HG03469 (cell line): Measurements from ENCODE around the gene LPP.

Source experiments
- ATAC-seq: cut with Tn5 transposase; IDR thresholded peaks from one replicate; pipeline ENCODE4 v1.9.1; 2021; ENCODE audit warnings: mild to moderate bottlenecking, moderate library complexity, moderate number of reproducible peaks; ENCODE audit not compliant: unreplicated experiment

LPP gene

DNA sequence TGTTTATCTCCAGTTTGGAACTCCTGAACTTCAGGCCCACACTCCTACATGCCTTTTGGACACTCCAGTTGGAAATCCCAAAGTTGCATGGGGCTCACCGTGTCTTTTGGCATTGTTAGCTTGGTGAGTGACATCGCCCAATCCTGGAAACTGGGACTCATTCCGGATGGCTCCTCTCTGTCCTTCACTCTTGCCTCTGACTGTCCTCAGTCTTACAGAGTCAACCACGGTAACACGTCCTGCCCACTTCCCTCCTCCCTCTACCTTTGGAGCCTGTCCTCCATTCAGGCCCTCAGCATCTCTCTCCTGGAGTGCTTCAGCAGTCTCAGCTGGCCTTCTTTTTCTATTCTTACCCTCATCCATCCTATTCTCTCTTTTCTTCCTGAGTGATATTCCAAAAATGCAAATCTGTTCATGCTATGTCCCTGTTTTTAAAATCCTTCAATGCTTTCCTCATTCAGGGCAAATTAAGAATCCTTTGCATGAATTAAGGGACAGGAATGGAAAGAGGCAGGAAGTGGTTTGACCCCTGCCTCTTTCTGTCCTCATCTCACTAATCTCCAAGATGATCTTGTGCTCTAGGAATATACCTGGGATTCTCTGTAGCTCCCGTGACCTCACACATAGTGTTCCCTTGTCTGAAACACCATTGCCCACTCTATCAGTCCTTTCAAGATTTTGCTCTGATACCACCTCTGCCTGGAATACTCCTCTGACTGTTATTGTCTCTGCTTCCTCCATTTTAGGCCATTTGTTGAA, 42.5 kb downstream of the LPP start:
- no peak for ATAC-seq

DNA sequence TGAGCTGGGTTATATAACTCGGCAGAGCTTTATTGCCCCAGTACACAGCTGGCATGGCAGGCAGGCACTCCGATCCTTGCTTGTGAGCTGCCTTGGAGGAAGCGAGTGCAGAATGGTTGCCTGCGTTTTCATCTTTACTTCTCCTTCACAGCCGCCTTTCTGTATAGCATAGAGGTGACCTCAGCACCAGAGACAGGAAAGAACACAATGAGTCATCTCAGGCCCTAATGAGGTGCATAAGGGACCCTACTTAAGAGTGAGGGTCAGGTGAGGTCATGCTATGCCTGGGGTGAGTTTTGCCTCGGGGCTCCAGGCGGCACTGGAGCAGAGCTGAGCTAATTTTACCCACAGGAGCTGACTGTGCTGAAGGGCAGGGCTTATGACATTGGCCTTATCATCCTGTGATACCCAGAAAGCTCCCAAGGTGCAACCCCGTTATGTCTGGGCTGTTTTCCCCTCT, 43.5 kb downstream of the LPP start:
- ATAC-seq, result no peak

DNA sequence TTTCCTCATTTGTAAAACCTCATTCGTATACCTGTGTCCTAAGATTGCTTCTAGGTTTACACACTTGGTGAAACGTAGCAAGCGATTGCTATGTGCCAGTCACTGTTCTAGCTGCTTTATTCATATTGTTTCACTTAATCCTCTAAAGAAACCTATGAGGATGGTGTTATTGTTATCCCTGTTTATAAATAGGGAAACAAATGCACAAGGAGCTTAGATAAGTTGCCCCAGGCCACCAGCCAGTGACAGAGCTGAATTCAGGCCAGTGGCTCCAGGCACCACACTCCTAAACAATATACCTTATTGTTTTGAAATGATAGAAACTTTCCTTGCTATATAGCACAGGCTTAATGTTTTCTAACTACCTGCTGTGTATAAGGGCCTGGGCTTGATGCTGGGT, 44.0 kb downstream of the LPP start:
- ATAC-seq, result no peak

DNA sequence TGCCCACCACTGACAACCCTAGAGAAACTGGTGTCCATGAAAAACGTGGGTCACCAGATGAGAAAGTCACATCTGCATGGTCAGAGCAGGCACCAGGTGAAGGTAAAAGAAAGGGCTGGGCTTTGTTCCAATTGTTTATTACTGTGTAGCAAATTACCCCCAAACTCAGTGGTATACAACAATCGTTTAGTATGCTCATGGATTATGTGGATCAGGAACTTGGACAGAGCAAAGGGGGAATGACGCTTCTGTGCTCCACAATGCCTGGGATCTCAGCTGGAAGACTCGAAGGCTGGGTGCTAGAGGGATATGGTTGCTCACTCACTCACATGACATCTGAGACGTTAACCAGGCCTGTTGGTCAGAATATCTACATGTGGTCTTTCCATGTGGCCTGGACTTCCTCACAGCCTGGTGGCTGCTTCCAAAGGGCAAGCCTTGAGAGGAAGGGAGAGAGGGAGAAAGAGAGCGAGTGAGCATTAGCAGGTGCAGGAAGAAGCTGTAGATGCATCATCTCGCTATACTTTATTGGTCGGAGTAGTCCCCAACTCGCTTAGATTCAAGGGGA, 44.9 kb downstream of the LPP start:
- no peak for ATAC-seq

DNA sequence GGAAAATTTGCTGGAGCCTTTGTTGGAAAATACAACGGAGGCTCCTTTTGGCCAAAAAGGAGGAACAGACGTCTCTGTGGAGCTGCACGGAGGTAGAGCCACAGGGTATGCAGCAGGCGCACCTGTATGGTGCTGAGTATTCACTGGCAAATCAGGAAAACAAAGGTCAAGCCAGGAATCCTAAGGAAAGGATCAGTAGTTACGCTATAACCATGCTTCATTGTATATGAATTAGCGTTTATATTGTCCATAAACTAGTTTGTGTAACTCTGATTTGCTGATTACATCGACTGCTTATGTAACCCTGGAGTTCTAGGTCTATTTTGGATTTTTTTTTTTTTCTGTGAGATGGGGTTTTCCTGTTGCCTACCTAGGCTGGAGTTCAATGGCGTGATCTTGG, 45.4 kb downstream of the LPP start:
- no peak for ATAC-seq

DNA sequence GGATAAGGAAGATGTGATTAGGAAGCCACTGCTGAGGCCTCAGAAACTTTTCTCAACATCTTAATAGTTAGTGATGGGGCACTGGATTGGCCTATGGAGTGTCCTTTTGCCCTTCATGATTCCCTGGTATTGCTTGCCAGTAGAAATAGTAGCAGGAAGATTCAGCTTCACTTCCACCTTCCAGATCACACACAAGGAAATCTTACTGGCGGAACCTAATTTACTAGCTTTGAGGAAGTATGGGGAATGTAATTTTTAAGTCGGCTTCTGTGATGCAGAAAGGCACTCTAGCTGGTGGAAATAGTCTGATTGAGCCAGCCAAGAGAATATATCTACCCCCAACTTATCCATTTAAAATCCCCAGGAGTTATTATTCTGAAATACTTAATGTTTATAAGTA, 46.5 kb downstream of the LPP start:
- no peak for ATAC-seq

DNA sequence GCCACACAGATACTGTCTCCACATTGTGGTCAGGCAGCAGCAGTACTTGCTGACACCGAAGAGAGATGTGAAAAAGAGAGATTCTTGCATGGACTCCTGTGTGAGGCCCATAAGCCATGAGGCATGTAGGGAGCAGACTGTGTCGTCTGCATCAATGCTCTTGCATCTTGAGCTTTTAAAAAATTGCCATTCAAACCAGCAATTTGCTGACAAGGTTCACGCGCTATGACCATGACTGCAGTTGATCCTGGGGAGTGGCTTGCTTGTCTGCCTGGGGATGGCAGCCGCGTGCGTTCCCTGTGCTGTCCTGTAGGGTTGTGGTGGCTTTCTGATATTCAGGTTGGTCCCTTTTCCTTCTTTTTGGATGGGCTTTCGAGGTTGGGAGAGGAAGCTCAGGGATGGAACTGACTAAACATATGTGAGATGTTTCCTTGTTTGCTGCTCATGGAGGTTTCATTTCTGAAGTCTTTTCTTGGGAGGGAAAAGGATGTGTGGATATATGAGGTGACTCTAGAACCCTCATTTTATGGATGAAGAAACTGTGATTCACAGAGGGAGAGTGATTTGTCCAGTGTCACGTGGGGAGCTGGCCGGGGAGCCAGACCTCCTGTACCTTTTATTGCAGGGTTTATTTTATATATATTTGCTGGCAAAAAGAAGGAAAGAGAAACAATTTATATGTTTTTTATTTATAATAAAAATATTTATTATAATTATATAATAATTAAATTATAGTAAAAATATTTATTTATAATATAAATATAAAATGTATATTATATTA, 48.6 kb downstream of the LPP start:
- ATAC-seq, result no peak

DNA sequence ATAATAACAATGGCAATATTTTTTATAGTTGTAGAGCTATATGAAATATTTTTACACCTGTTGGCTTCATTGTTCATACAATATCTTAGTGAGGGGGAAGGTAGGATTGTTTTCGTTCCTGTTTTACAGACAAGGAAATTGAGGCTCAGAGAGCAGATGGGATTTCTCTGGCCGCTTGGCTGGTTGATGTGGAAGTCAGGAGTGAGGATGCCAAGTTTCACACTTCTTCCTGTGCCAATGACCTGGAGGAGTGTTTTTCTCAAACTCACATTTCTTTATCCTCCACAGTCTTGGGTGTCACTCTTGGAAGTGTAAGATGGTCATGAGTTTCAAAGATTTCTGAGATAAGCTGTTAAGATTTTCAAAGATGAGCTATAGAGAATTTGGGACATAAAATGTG, 50.6 kb downstream of the LPP start:
- no peak for ATAC-seq

DNA sequence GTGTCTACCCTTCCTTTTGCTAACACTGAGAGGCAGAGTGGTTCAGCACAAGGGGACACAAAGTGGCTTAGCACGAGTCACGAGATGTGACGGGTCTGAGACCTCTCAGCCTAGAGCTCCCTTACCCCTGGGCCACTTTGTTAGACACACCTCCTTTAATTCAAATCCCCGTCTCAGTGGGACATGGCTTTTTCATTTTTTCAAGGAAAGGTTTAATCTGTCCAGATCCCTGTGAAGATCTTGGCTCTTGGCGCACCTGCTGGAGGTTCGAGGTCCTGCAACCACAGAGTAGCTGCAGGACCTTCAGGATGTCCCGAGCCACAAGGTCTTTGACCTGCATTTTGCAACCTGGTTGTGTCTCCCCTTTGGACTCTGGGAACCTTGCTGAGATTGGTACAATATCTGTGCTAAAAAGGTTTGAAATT, 52.0 kb downstream of the LPP start:
- no peak for ATAC-seq

DNA sequence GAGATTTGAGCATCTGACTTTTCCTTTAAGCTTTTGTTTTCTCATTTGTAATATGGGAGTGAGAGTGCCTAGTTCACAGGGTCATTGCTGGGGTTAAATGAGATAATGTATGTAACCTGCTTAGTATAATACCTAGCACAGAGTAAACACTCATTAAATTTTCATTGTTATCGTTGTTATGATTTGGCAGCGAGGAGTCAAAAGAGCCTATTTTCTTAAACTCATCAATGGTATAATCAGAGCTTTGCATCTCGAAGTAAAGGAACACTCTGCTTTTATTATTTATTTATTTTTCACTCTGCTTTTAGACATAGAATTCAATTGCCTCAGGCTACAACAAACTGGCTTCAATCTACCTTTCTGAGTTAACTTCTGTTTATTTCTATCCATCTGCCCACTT, 52.8 kb downstream of the LPP start:
- no peak for ATAC-seq

DNA sequence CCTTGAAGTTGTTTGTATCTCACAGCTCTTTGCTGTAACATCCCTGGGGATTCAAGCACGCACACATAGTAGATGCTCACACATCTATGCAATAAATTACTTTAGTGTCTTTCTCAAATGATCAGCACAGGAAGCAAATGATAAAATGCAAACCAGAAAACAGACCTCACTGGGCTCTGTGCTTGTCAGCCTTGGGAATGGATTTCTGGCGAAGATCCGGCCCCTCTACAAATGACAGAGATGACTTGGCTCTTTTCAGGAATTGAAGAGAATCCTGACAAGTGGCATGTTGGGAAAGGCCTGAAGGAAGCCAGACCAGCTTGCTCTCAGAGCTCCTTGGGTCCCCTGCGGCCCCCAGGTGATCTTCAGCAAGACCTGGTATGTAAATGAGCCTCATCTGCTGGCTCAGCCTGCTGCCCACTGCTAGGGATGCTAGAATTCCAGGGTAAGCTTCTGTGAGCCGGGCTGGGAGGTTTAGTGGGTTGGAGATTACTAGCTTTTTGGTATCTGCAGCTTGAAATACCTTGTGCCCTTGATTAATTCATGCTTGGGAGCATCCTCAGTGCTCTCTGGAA, 54.1 kb downstream of the LPP start:
- no peak for ATAC-seq

DNA sequence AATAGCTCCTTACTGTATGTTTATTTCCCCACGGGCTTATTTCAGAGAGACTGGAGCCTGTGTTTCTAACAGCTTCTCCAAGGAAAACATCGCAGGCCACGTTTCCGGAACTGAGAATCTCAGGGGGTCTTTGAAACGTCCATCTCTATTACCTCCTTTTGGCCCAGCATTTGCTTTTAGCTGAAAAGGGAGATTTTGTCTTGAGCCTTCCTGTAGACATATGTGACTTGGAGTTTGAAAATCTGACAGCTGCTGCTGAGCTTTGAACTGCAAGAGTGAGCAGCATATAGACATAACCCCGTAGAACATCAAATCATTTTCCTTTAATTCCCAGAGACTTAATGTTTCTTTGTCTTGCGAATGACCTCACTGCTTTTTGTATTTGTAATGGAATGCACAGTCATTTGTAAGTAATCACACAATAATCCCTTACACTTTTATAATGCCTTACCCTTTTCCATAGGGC, 54.6 kb downstream of the LPP start:
- no peak for ATAC-seq

DNA sequence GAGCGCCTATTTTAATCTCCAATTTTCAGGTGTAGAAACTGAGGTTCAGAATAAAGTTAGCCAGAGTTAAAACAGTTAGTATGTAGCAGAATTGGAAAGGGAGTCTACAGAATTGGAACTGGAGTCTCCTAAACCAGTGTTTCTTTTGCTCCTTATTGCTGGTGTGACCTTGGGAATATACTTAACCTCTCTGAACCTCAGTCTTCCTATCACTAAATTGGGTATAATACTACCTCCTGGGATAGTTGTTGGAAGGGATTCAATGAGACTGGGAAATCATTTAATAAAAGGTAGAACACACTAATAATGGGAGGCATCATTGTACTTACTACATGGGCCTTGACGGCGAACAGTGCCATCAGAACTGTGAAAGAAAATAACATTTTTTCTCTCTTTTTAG, 55.1 kb downstream of the LPP start:
- no peak for ATAC-seq

DNA sequence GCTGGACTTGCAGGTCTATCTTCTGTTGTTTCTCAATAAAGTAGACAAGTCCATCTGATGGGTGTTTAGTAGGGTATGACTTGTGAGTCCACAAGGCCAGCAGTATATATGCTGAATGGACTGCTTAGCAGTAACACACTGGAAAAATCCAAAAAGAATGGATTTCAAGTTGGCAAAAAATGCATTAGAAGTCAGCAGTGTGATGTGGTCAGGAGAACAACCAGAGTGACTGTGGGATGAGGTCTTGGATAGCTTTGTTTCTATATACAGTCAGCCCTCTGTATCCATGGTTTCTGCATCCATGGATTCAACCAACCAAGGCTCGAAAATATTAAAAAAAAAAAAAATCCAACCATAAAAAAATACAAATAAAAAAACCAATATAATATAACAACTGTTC, 55.8 kb downstream of the LPP start:
- ATAC-seq, result no peak

DNA sequence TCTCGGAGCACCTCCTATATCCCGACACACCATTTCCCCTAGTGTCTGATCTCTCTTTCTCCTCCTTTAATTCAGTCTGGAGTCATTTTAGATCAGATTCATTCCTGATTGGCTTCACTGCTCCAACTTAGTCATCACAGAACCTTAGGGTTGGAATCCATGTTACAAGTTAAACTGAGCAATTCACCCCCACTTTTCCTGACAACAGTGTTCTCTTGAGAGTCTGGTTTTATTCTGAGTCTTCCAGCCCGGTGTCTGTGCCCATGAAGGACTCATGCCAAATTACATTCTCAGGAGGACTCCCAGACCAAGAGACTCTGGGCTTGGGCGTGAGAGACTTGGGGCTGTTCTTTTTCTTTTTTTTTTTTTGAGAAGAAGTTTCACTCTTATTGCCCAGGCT, 57.5 kb downstream of the LPP start:
- ATAC-seq, result no peak

DNA sequence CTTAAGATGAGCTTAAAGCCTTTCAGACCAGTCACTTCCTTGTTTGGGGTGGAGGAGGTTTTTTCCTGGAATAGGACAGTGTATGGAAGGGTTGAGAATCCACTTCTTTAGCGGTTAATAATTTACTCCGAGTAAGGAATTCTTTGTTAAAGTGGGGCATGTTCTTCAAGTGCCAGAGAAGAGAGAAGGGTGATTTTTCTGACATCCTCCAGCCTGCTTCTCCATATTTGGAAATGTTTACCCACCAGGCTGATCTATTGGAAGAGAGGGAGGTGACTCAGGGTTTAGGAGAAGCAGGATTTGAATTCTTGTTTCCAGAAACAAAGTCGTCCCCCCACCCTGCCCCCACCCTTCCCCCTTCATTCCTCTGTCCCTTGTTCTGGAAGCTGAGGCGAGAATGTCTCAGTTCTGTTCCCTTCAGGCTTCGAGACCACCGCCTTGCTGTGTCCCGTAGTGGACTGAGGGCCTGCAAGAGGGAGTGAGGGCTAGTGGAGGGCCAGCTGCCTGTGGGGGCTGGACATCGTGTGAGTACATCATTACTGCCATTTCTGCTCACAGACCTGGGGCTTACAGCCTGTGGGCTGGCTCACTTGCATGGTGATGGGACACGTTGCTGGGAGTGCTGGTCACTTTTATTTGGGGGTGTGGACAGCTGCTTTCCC, 58.5 kb downstream of the LPP start:
- ATAC-seq, result no peak

DNA sequence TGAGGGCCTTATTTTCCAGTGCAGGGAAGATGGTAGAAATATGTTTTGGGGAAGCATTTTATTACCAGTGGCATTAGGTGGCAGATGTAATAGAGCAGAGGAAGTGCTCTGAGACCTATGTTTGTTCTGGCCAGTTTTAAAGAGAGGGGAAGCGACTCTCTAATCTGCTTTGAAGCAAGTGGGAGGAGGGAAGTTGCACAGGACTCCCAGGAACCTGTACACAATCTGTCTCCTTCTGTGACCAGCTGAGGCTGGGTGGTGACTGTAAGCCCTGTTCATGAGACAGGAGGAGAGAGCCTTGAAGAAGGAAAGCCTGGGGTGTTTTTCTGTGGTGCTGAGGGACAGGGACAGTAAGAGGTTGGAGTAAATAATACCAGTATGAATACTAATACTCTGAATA, 60.5 kb downstream of the LPP start:
- no peak for ATAC-seq

DNA sequence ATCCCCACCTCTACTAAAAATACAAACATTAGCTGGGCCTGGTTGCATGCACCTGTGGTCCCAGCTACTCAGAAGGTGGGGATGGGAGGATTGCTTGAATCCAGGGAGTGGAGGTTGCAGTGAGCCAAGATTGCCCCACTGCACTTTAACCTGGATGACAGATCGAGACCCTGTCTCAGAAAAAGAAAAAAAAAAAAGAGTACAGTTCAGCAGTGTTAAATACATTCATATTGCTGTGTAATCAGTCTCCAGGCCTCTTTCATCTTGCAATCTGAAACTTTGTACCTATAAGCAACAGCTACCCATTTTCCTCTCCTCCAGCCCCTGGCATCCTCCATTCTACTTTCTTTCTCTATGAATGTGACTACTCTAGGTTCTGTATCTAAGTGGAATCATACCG, 61.2 kb downstream of the LPP start:
- ATAC-seq, result no peak

DNA sequence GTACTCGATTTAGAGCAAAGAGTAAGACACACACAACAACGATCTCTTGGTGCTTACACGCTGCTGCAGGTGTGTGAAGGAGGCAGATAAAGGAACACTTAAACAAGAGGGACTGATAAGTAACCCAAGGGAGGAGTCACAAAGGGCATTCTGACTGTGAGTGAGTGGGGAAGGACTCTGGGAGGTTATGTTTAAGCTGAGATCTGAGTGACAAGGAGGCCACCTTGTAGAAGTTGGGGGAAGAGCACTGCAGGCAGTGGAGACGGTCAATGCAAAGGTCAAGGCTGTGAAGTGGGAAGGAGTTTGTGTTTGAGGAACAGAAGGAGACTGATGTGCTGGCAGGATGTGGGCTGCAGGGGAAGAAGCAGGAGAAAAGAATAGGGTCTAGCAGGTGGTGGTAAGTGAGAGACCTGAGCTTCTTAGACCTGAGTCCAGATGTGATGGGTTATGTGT, 63.1 kb downstream of the LPP start:
- ATAC-seq, result no peak

DNA sequence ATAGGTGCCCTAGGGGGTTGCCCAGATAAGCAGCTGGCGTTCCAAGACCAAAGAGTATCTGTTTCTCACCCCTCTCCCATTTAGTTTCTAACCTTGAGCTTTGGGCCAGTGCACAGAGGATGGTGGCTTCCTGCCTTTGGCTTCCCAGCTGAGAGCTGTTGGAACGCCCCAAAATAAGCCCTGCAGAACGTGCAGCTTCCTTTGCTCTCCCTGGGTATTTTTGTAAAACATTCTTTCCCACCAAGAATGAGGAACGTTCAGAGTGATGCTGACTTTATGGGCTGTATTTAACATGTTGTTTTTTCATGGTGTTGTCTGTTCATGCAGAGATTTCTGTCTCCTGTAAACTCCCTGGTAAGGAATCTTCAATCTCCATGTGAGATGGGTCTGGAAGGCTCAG, 63.8 kb downstream of the LPP start:
- ATAC-seq, result no peak

DNA sequence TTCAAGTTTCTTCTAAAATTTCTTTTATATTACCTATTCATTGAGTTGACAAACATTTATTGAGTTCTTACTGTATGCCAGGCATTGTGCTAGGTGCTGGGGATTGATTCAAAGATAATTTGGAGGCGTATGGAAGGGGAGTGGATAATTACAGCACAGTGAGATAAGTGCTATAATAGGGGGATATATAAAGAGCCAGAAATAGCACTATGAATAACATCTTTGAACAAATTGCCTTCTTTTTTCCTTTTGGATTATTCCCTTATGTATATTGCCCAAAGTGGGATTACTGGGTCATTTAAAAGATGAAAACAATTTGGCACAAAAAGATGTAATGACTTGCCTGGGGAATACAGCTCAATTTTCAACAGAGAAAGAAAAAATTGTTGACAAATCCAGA, 64.6 kb downstream of the LPP start:
- ATAC-seq, result no peak
